Upper lobe of right lung (tissue), 1 donor: ENCODE data around the gene ZSWIM2. TPM values are rescaled to one million over a fixed set of nuclear protein-coding genes. Genes with fewer than 3 reads are reported as not detected.

Source experiments
- ATAC-seq: fragments of 200-7000 bp; cut with Tn5 transposase; one replicate; pipeline ENCODE4 v1.9.1; 2020; ENCODE audit warnings: mild to moderate bottlenecking, moderate library complexity
- DNase-seq: peaks from one replicate; pipeline ENCODE4 v3.0.0-alpha.2; 2020
- H3K27ac ChIP-seq: fragments of 200-600 bp; one replicate; pipeline ENCODE4 v1.8.0; 2022
- H3K27me3 ChIP-seq: fragments of 200-600 bp; one replicate; pipeline ENCODE4 v1.8.0; 2022; ENCODE audit warnings: mild to moderate bottlenecking
- H3K36me3 ChIP-seq: fragments of 200-600 bp; one replicate; pipeline ENCODE4 v1.8.0; 2022
- H3K4me1 ChIP-seq: fragments of 200-600 bp; one replicate; pipeline ENCODE4 v1.8.0; 2022
- H3K4me3 ChIP-seq: fragments of 200-600 bp; one replicate; pipeline ENCODE4 v1.8.0; 2022; ENCODE audit warnings: mild to moderate bottlenecking
- H3K9me3 ChIP-seq: fragments of 200-600 bp; one replicate; pipeline ENCODE4 v1.8.0; 2022
- intact Hi-C: fragments of 100-400 bp; cut with DNase I; formaldehyde crosslinking; loops from one replicate; pipeline ENCODE4 v1.11.0; 2022
- total RNA-seq: library from RNA; stranded (reverse); fragmentation: NEBNext Ultra II Directional; extraction: Animal tissue kit (Norgen Biotek cat#: 25700); gene quantifications from one replicate; pipeline ENCODE4 v1.2.1, GENCODE V29; 2021
- TF ChIP-seq, protein P1 (sequence below): fragments of 200-600 bp; IDR thresholded peaks from one replicate; pipeline ENCODE4 v1.8.0; 2022; ENCODE audit warnings: antibody characterized with exemption
- donor health status: DM: no; HTN: yes; CAD: no; lungs with severe emphysema.

The ZSWIM2 gene
- total RNA-seq, 1 donor from 2014 or later = not detected

DNA sequence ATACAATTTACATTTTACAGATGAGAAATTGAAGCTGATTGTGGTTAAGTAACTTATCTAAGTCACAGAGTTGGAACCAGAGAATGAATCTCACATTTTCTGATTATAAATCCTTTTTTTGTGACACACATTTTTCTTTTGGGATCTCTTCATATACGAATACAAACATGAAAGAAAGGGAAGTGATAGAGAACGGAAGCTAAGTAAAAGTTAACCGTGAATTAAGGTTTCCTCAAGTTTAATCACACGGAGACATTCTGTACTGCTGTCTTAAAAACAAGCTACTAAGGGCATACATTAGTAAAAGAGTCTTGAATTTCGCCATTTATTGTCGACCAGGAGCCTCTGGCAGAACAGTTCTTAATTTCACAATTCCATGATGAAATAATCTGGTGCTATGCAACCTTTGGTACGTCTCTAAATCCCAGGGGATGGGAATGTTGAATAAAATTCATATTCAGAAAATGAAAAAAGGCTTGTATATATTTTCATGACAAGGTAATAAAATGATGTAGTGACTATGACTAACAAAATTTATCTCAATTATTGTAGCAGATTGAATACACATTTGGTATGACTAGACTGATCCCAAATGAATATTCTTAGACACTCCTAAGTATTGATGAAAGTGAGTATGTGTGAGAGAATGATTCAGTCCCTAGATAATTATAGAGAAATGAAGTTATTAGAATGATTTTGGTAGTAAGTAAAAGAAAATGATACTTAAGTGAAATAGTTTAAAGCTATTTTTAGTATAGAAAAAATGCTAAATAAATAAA lies 40.3 kb upstream of the ZSWIM2 start:
- no peaks in the 10 kb centered on the region for H3K27me3 ChIP-seq
- H3K27ac ChIP-seq = no peak overlapping the region
- ATAC-seq = no peak
- H3K4me1 ChIP-seq = no peaks in the 10 kb centered on the region
- DNase-seq = no peak
- no peak overlapping the region for H3K4me3 ChIP-seq
- no peaks in the 10 kb centered on the region for H3K36me3 ChIP-seq
- TF ChIP-seq, protein P1, sequence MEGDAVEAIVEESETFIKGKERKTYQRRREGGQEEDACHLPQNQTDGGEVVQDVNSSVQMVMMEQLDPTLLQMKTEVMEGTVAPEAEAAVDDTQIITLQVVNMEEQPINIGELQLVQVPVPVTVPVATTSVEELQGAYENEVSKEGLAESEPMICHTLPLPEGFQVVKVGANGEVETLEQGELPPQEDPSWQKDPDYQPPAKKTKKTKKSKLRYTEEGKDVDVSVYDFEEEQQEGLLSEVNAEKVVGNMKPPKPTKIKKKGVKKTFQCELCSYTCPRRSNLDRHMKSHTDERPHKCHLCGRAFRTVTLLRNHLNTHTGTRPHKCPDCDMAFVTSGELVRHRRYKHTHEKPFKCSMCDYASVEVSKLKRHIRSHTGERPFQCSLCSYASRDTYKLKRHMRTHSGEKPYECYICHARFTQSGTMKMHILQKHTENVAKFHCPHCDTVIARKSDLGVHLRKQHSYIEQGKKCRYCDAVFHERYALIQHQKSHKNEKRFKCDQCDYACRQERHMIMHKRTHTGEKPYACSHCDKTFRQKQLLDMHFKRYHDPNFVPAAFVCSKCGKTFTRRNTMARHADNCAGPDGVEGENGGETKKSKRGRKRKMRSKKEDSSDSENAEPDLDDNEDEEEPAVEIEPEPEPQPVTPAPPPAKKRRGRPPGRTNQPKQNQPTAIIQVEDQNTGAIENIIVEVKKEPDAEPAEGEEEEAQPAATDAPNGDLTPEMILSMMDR = no peak
- no peaks in the 10 kb centered on the region for H3K9me3 ChIP-seq
- intact Hi-C loops = no loop called here

DNA sequence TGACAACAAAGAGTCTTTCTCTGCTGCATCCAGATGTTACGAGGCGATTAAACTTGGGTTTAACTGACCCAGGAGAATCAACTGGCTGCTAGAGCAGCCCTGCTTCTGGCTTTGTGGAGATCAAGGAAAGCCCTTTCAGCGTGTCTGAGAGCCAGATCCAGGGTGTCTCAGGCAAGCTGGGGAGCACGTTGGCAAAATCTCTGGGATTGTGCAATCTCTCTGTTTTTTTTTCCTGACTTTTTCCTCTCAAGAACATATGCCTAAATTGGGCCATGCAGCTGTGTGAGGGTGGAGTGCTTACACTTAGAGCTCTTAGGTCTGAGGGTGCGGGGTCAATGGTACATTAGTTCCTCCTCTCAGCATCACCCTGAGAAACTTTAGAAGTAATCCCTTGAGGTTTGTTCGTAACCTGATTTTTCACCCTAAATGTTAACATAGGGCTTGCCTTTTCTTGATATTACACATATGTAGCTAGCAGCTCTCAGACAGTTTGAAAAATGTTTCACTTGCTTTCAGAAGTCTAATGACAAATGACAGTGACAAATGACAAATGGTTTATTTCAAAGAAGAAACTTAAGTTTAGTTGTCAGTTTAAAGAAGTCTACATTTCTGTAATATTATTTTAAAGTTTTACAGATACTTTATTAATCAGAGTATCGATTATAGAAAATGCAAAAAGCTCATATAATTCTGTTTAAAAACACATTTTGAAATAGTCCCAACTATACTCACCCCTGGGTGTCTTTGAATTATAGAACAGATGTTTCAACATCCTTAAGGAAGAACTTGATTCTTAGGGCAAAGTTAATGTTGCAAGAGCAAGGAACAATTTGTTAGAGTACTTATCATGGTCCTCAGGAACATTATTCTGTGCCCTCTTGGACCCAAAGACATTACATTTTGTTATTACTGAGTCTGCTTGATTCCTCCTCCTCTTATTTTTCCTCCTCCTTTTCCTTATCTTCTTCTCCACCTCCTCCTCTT lies 38.4 kb upstream of the ZSWIM2 start:
- peak; percentile 59 for ATAC-seq
- peak overlapping the region; percentile 38 for H3K27ac ChIP-seq

DNA sequence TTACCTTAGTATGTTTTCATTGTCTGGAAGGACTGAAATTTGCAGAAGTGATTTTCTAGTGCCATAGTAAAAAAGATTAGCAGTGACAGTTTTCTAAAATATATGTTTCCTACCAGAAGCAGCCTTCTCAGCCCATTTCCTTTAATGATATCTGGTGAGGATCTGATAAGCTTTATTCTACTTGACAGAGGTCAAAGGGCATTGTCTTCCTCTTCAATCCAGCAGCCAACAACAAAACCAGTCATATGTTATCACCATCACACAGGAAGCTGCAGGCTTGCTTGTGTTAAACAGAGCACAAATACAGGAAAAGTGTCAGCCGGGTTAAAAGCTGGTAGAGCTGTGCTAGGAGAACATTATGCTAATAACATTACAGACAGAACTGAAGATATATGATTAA lies 35.6 kb upstream of the ZSWIM2 start:
- intact Hi-C loops = no loop called here
- Histone ChIP-seq H3K27me3 (no peaks in the 10 kb centered on the region), H3K4me1 (no peaks in the 10 kb centered on the region), H3K36me3 (no peaks in the 10 kb centered on the region), H3K27ac (no peak overlapping the region), H3K9me3 (peaks cover 12% of the 10 kb centered on the region), H3K4me3 (no peak overlapping the region)
- DNase-seq (no peak), ATAC-seq (peak; percentile 56)
- TF ChIP-seq, protein P1 = no peak

More for the DNA sequence above, 38.4 kb upstream of the ZSWIM2 start:
- peaks cover under 1% of the 10 kb centered on the region for H3K9me3 ChIP-seq
- no peak for DNase-seq
- intact Hi-C loops = no loop called here
- TF ChIP-seq, protein P1 = no peak
- no peaks in the 10 kb centered on the region for H3K4me1 ChIP-seq
- no peak overlapping the region for H3K4me3 ChIP-seq
- H3K36me3 ChIP-seq = no peaks in the 10 kb centered on the region
- H3K27me3 ChIP-seq = no peaks in the 10 kb centered on the region

GRCh38 chr2:186883666-186884065 lies 34.7 kb upstream of the ZSWIM2 start:
- intact Hi-C loops = no loop called here
- Histone ChIP-seq H3K27ac (no peak overlapping the region), H3K4me3 (no peak overlapping the region), H3K36me3 (no peaks in the 10 kb centered on the region), H3K9me3 (peaks cover 12% of the 10 kb centered on the region), H3K4me1 (no peaks in the 10 kb centered on the region), H3K27me3 (no peaks in the 10 kb centered on the region)
- ATAC-seq = no peak
- TF ChIP-seq, protein P1 = no peak
- DNase-seq = no peak

DNA sequence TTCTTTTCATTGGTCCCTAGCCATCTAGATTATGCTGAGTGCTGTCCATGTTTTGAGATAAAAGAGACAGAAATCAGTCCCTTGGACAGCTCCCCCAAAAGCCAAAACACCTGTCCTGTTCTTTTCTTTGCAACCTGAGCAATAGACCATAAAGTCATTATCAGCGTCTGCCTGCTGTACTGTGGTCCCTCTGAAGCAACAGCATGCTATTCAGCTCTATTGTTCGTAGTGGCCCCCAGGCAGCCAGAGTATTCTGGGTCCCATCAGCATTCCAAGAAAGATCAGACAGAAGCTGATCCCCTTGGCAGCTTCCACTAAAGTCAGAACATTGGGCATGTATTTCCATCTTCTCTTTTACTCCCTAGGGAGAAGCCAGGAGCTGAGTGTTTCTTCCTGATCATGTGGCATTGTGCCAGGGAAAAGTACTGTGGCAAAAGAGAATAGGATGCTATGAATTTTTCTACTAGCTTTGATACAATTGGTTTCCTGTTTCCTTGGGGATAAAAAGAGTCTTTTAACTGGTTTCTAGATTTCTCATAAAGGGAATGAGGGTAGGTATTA lies 33.6 kb upstream of the ZSWIM2 start:
- H3K27me3 ChIP-seq = no peaks in the 10 kb centered on the region
- H3K27ac ChIP-seq = no peak overlapping the region
- no peak overlapping the region for H3K4me3 ChIP-seq
- intact Hi-C loops = no loop called here
- peaks cover 12% of the 10 kb centered on the region for H3K9me3 ChIP-seq
- no peak for ATAC-seq
- no peaks in the 10 kb centered on the region for H3K36me3 ChIP-seq
- TF ChIP-seq, protein P1 = no peak
- DNase-seq = no peak
- no peaks in the 10 kb centered on the region for H3K4me1 ChIP-seq
